SK-N-SH (cell line): ENCODE measurements around the gene ABLIM2. TPM values are rescaled to one million over a fixed set of nuclear protein-coding genes. Genes with fewer than 3 reads are reported as not detected.

Source experiments
- CTCF ChIA-PET: fragments of 300-600, 350-600 bp; formaldehyde crosslinking; extraction: SDS; loops from one replicate; lab custom pipeline; 2021; lab: Yijun Ruan, JAX
- POLR2A ChIA-PET: fragments of 350-600 bp; sonication (Branson Sonifier 250); formaldehyde crosslinking; extraction: SDS; loops from one replicate; lab custom pipeline; 2020; ENCODE audit warnings: antibody characterized with exemption, inconsistent platforms; lab: Yijun Ruan, JAX
- DNase-seq: peaks from one replicate; pipeline ENCODE4 v3.0.0; 2012
- H2AFZ ChIP-seq: fragments of 200-600 bp; sonication (generic); 2 replicates; pipeline ENCODE4 v1.8.1; 2016; ENCODE audit warnings: antibody characterized with exemption, mild to moderate bottlenecking, low read depth
- H3F3A ChIP-seq: fragments of 200-600 bp; sonication (generic); replicated peaks from 2 replicates; pipeline ENCODE3; 2016; ENCODE audit warnings: antibody characterized with exemption, mild to moderate bottlenecking; ENCODE audit not compliant: insufficient read depth
- H3K27ac ChIP-seq, 2 experiments: fragments of 200-500 bp in 1 of 2; fragments of 200-600 bp in 1 of 2; sonication (Bioruptor generic) in 1 of 2; sonication (generic), shearing (Covaris generic) in 1 of 2; 2 replicates each; pipeline versions ENCODE4 v1.5.1 to v1.6.1; 2014 to 2016; ENCODE audit warnings: low read depth in 2 of 2, inconsistent platforms in 1 of 2, low read length in 1 of 2, mild to moderate bottlenecking in 1 of 2, mixed read lengths in 1 of 2
- H3K27me3 ChIP-seq: fragments of 200-600 bp; sonication (generic), shearing (Covaris generic); 2 replicates; pipeline ENCODE4 v1.6.1; 2016; ENCODE audit warnings: mixed run types; ENCODE audit not compliant: insufficient read depth
- H3K36me3 ChIP-seq, 2 experiments: fragments of 200-500 bp in 1 of 2; fragments of 200-600 bp in 1 of 2; sonication (Bioruptor generic) in 1 of 2; sonication (generic) in 1 of 2; replicated peaks in 1 of 2; 2 replicates each; pipeline versions ENCODE3 to v1.5.1; 2014 to 2016; ENCODE audit warnings: low read length in 1 of 2, mild to moderate bottlenecking in 1 of 2; ENCODE audit not compliant: insufficient read depth in 2 of 2, control insufficient read depth in 1 of 2
- H3K4me1 ChIP-seq, 2 experiments: fragments of 200-500 bp in 1 of 2; fragments of 200-600 bp in 1 of 2; sonication (Bioruptor generic) in 1 of 2; sonication (generic), shearing (Covaris generic) in 1 of 2; 2 replicates each; pipeline versions ENCODE4 v1.5.1 to v1.6.1; 2014 to 2016; ENCODE audit warnings: low read depth in 1 of 2, low read length in 1 of 2, mixed run types in 1 of 2; ENCODE audit not compliant: insufficient read depth in 2 of 2, control insufficient read depth in 1 of 2
- H3K4me2 ChIP-seq: fragments of 200-600 bp; sonication (generic), shearing (Covaris generic); 2 replicates; pipeline ENCODE4 v1.6.1; 2017; ENCODE audit warnings: mixed run types
- H3K4me3 ChIP-seq, 2 experiments: fragments of 200-500 bp in 1 of 2; fragments of 200-600 bp in 1 of 2; sonication (Bioruptor generic) in 1 of 2; sonication (generic), shearing (Covaris generic) in 1 of 2; 2 replicates each; pipeline versions ENCODE4 v1.5.1 to v1.8.1; 2014 to 2016; ENCODE audit warnings: low read depth in 2 of 2, inconsistent platforms in 1 of 2, low read length in 1 of 2, mild to moderate bottlenecking in 1 of 2, mixed read lengths in 1 of 2, moderate library complexity in 1 of 2
- H3K79me2 ChIP-seq: fragments of 200-600 bp; sonication (generic); 2 replicates; pipeline ENCODE4 v1.8.1; 2017; ENCODE audit warnings: mild to moderate bottlenecking; ENCODE audit not compliant: insufficient read depth
- H3K9ac ChIP-seq: fragments of 200-600 bp; sonication (generic); 2 replicates; pipeline ENCODE4 v1.6.1; 2017; ENCODE audit warnings: mixed run types
- H3K9me2 ChIP-seq: fragments of 200-600 bp; sonication (generic); 2 replicates; pipeline ENCODE4 v1.6.1; 2017; ENCODE audit warnings: mixed run types
- H3K9me3 ChIP-seq: fragments of 200-600 bp; sonication (generic); 2 replicates; pipeline ENCODE4 v1.6.1; 2017; ENCODE audit warnings: mixed run types, mild to moderate bottlenecking, moderate library complexity
- H4K20me1 ChIP-seq: fragments of 200-600 bp; sonication (generic); 2 replicates; pipeline ENCODE4 v1.6.1; 2017; ENCODE audit warnings: mild to moderate bottlenecking, mixed run types; ENCODE audit not compliant: insufficient read depth
- CHD2 ChIP-seq: fragments of 150-350 bp; IDR thresholded peaks from 2 replicates; pipeline ENCODE4 v1.6.1; 2018; ENCODE audit warnings: low read length; ENCODE audit not compliant: partially characterized antibody
- ELF1 ChIP-seq: IDR thresholded peaks from 2 replicates; pipeline ENCODE4 v1.4.0; 2012
- EP300 ChIP-seq, 2 experiments: IDR thresholded peaks; 2 replicates each; pipeline versions ENCODE4 v1.4.0 to v1.6.1; 2012; ENCODE audit warnings: borderline replicate concordance in 1 of 2, low read depth in 1 of 2, low read length in 1 of 2
- EZH2phosphoT487 ChIP-seq: fragments of 200-600 bp; sonication (generic); IDR thresholded peaks from 2 replicates; pipeline ENCODE4 v1.6.1; 2017; ENCODE audit warnings: low read depth, mixed run types, mild to moderate bottlenecking, antibody characterized with exemption, moderate library complexity, borderline replicate concordance
- FOSL2 ChIP-seq: IDR thresholded peaks from 2 replicates; pipeline ENCODE4 v1.4.0; 2012; ENCODE audit warnings: low read depth, mild to moderate bottlenecking, moderate library complexity, borderline replicate concordance
- GATA2 ChIP-seq: sonication (generic); formaldehyde crosslinking; IDR thresholded peaks from 2 replicates; pipeline ENCODE4 v1.5.0; 2020; ENCODE audit warnings: mild to moderate bottlenecking, missing genetic modification reagents
- MXI1 ChIP-seq: IDR thresholded peaks from 2 replicates; pipeline ENCODE4 v1.6.1; 2012; ENCODE audit warnings: mild to moderate bottlenecking, low read depth, low read length, improper control_type of control experiment
- NRF1 ChIP-seq: IDR thresholded peaks from 2 replicates; pipeline ENCODE4 v1.6.1; 2012; ENCODE audit warnings: low read depth, mild to moderate bottlenecking, low read length
- POLR2AphosphoS5 ChIP-seq: IDR thresholded peaks from 2 replicates; pipeline ENCODE4 v1.6.1; 2012; ENCODE audit warnings: low read depth, low read length
- RCOR1 ChIP-seq: fragments of 150-350 bp; IDR thresholded peaks from 2 replicates; pipeline ENCODE4 v1.6.1; 2017; ENCODE audit warnings: antibody characterized with exemption, low read length
- RFX5 ChIP-seq: IDR thresholded peaks from 2 replicates; pipeline ENCODE4 v1.6.1; 2012; ENCODE audit warnings: mild to moderate bottlenecking, improper control_type of control experiment, low read length
- SIN3A ChIP-seq: IDR thresholded peaks from 2 replicates; pipeline ENCODE4 v1.6.1; 2012; ENCODE audit warnings: low read depth, mild to moderate bottlenecking, low read length, moderate library complexity, borderline replicate concordance
- SMC3 ChIP-seq: IDR thresholded peaks from 2 replicates; pipeline ENCODE4 v1.6.1; 2012; ENCODE audit warnings: low read depth, low read length, improper control_type of control experiment
- TAF1 ChIP-seq: IDR thresholded peaks from 2 replicates; pipeline ENCODE4 v1.6.1; 2012; ENCODE audit warnings: low read depth, mild to moderate bottlenecking, low read length, moderate library complexity, borderline replicate concordance
- TCF12 ChIP-seq: IDR thresholded peaks from 2 replicates; pipeline ENCODE4 v1.4.0; 2012
- YY1 ChIP-seq: IDR thresholded peaks from 2 replicates; pipeline ENCODE4 v1.4.0; 2012; ENCODE audit warnings: low read depth, mild to moderate bottlenecking
- WGBS: methylation state at CpG from one replicate; pipeline ENCODE4 v1.1.6; 2017; ENCODE audit warnings: low lambda C conversion rate; 5-methylcytosine and 5-hydroxymethylcytosine counted together
- polyA plus RNA-seq, 3 experiments: library from polyadenylated mRNA; depleted of rRNA; stranded (reverse); fragments of >200 nt; gene quantifications; 2 replicates each; pipeline ENCODE4 v1.2.3, GENCODE V29; 2012
- TF ChIP-seq, protein P1 (sequence below): fragments of 150-350 bp; IDR thresholded peaks from 2 replicates; pipeline ENCODE4 v1.6.1; 2016; ENCODE audit warnings: mild to moderate bottlenecking, low read depth, low read length
- TF ChIP-seq, protein P2 (sequence below): IDR thresholded peaks from 2 replicates; pipeline ENCODE4 v1.4.0; 2012; ENCODE audit warnings: low read depth, borderline replicate concordance

ABLIM2 gene
- polyA plus RNA-seq, 1 of the 3 experiments (the other 2 are of a cell fraction) = 0.53 TPM

DNA sequence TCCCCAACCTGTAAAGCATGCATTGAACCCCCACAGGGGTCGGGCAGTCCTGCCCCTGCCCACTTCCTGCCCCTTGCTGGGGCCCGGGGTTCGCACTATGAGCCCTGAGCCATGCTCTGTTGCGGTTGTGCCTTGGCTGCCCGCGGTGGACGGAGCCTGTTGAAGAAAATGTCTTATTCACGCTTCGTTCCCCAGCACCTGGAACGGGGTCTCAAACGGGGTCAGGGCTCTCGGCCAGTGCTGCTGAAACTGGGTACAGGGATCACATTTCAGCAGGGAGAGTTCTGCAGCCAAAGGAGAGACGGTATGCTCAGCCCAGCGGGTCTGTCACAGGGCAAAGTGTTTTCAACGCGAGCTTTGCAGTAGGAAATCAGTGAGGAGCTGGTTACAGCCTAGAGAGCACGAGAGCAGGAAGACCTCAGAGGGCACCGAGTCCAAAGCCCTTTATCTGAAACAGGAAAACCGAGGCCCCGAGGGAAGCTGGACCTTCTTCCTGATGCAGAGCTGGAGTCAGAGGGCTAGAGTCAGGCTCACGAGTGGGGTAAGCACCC lies 172.6 kb downstream of the ABLIM2 start:
- TF ChIP-seq, protein P1, sequence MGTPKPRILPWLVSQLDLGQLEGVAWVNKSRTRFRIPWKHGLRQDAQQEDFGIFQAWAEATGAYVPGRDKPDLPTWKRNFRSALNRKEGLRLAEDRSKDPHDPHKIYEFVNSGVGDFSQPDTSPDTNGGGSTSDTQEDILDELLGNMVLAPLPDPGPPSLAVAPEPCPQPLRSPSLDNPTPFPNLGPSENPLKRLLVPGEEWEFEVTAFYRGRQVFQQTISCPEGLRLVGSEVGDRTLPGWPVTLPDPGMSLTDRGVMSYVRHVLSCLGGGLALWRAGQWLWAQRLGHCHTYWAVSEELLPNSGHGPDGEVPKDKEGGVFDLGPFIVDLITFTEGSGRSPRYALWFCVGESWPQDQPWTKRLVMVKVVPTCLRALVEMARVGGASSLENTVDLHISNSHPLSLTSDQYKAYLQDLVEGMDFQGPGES = no peak
- TF ChIP-seq EZH2phosphoT487 = no peak
- TF ChIP-seq MXI1 = no peak
- TF ChIP-seq, protein P2, sequence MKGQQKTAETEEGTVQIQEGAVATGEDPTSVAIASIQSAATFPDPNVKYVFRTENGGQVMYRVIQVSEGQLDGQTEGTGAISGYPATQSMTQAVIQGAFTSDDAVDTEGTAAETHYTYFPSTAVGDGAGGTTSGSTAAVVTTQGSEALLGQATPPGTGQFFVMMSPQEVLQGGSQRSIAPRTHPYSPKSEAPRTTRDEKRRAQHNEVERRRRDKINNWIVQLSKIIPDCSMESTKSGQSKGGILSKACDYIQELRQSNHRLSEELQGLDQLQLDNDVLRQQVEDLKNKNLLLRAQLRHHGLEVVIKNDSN = no peak
- no peak for TF ChIP-seq EP300 (IDR thresholded peaks at IDR 0.05; ENCODE audit: borderline replicate concordance in 1 of 2, low read depth in 1 of 2, low read length in 1 of 2)
- TF ChIP-seq RCOR1 = no peak
- TF ChIP-seq TCF12 = no peak
- TF ChIP-seq POLR2AphosphoS5 = no peak
- TF ChIP-seq SIN3A = no peak
- TF ChIP-seq GATA2 (CRISPR knock-in tag) = no peak
- no peak for TF ChIP-seq FOSL2
- TF ChIP-seq NRF1 = no peak
- TF ChIP-seq SMC3 = no peak
- TF ChIP-seq ELF1 = no peak
- no peak for TF ChIP-seq TAF1
- no peak for TF ChIP-seq YY1
- TF ChIP-seq RFX5 = no peak
- no peak for TF ChIP-seq CHD2
- no peak overlapping the region for H2AFZ ChIP-seq
- H3K79me2 ChIP-seq = peaks cover 4% of the 10 kb centered on the region; the same call in 1 of the 2 replicates
- H3K9ac ChIP-seq = no peak overlapping the region
- CTCF ChIA-PET = interaction anchor here (0.8 to 11.0 kb wide), 17 partner anchors 10 to 885 kb away, joined by 3 to 209 read pairs (median 5); no protein-coding TSS in a partner anchor
- no peaks in the 10 kb centered on the region for H3K9me2 ChIP-seq
- no peaks in the 10 kb centered on the region for H4K20me1 ChIP-seq
- no peak overlapping the region for H3K4me3 ChIP-seq
- H3K4me1 ChIP-seq = no peaks in the 10 kb centered on the region; a peak in 1 of 4 replicates
- H3F3A ChIP-seq = peaks cover 4% of the 10 kb centered on the region
- WGBS = 96% methylated on average over 9 of the region's 21 CpGs
- no peaks in the 10 kb centered on the region for H3K27me3 ChIP-seq
- no peak overlapping the region for H3K27ac ChIP-seq
- H3K36me3 ChIP-seq = no peaks in the 10 kb centered on the region
- no peak overlapping the region for H3K4me2 ChIP-seq
- POLR2A ChIA-PET = no interaction called here
- H3K9me3 ChIP-seq = no peaks in the 10 kb centered on the region
- no peak for DNase-seq
